ENCODE results near the gene CRBN.

CRBN gene

GRCh38 chr3:3160826-3161225, 18.7 kb downstream of the CRBN start:
- DNase-seq (ENCODE audit: low read depth): no peak
- no peak for TF ChIP-seq CTCF (IDR thresholded peaks at IDR 0.05; ENCODE audit: low read depth, low read length, missing control alignments)
- in situ Hi-C loops (cut with HindIII; ENCODE audit: low sequenced_read_pairs): no loop called here
- no peak overlapping the region for H3K4me3 ChIP-seq (ENCODE audit: low read depth, low read length)

- no peak for TF ChIP-seq CTCF (IDR thresholded peaks at IDR 0.05; ENCODE audit: low read depth, low read length, missing control alignments)
- in situ Hi-C loops (cut with HindIII; ENCODE audit: low sequenced_read_pairs): no loop called here
- DNase-seq (ENCODE audit: low read depth): no peak
- no peak overlapping the region for H3K4me3 ChIP-seq (ENCODE audit: low read depth, low read length)
Measured at GRCh38 chr3:3157484-3157883, 22.0 kb downstream of the CRBN start.

GRCh38 chr3:3154879-3155610, 24.4 kb downstream of the CRBN start:
- no peak for DNase-seq (ENCODE audit: low read depth)
- no peak for TF ChIP-seq CTCF (IDR thresholded peaks at IDR 0.05; ENCODE audit: low read depth, low read length, missing control alignments)
- in situ Hi-C loops (cut with HindIII; ENCODE audit: low sequenced_read_pairs): no loop called here
- no peak overlapping the region for H3K4me3 ChIP-seq (ENCODE audit: low read depth, low read length)

- no peak for TF ChIP-seq CTCF (IDR thresholded peaks at IDR 0.05; ENCODE audit: low read depth, low read length, missing control alignments)
- no peak overlapping the region for H3K4me3 ChIP-seq (ENCODE audit: low read depth, low read length)
- in situ Hi-C loops (cut with HindIII; ENCODE audit: low sequenced_read_pairs): no loop called here
- DNase-seq (ENCODE audit: low read depth): no peak
Measured at GRCh38 chr3:3151513-3151912, 28.0 kb downstream of the CRBN start.

- H3K4me3 ChIP-seq (ENCODE audit: low read depth, low read length): no peak overlapping the region
- no peak for TF ChIP-seq CTCF (IDR thresholded peaks at IDR 0.05; ENCODE audit: low read depth, low read length, missing control alignments)
- no peak for DNase-seq (ENCODE audit: low read depth)
- in situ Hi-C loops (cut with HindIII; ENCODE audit: low sequenced_read_pairs): no loop called here
Measured at GRCh38 chr3:3149560-3149959, 29.9 kb downstream of the CRBN start.

- TF ChIP-seq CTCF (IDR thresholded peaks at IDR 0.05; ENCODE audit: low read depth, low read length, missing control alignments): no peak
- no peak overlapping the region for H3K4me3 ChIP-seq (ENCODE audit: low read depth, low read length)
- in situ Hi-C loops (cut with HindIII; ENCODE audit: low sequenced_read_pairs): no loop called here
- no peak for DNase-seq (ENCODE audit: low read depth)
Measured at GRCh38 chr3:3145831-3146230, 33.7 kb downstream of the CRBN start.
